HG03439 (cell line): ENCODE data around the gene RPL10.
A peak's percentile ranks its signal among the peaks of the same experiment; 100 is the strongest.

Source experiments
- ATAC-seq: cut with Tn5 transposase; IDR thresholded peaks from one replicate; pipeline ENCODE4 v1.9.1; 2021; ENCODE audit warnings: mild to moderate bottlenecking, moderate library complexity; ENCODE audit not compliant: unreplicated experiment

RPL10 gene

DNA sequence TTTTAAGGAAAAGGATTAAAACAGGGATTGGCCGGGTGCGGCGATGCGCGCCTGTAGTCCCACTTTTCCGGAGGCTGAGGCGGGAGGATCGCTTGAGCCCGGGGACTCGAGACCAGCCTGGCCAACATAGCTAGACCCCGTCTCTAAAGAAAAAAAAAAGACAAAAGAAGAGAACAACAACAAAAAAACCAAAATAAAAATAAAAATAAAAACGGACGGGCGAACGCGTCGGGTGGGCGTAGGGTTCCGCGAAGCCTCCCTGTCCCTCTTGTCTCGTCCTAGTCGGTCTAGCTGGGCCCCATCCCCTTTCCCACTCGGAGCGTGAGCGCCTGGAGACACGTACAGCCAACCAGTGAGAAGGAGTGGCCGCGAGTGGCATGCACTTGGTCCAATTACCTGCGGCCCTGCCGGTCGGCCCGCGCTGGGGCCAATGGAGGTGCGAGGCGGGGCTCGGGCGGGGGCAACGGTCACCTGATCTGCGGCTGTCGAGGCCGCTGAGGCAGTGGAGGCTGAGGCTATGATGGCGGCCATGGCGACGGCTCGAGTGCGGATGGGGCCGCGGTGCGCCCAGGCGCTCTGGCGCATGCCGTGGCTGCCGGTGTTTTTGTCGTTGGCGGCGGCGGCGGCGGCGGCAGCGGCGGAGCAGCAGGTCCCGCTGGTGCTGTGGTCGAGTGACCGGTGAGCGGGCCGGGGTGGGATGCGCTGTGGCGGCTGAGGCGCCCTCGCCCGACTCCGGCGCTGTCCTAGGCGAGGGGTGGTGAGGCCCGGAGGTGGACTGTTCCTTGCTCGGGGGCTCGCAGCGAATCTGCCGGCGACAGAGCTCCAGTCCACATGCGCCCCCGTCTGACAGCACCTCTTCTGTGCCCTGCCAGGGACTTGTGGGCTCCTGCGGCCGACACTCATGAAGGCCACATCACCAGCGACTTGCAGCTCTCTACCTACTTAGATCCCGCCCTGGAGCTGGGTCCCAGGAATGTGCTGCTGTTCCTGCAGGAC is 30.3 kb downstream of the RPL10 start, which contains the start of gene ATP6AP1:
Gene ATP6AP1 (plus strand): TSS at position 502 of the 996 bp plus-strand sequence. CDS start 16 bp downstream, at position 518.
- ATAC-seq: peak; percentile 93

- ATAC-seq: no peak
Measured at GRCh38 chrX:154429711-154430110, 31.5 kb downstream of the RPL10 start.

DNA sequence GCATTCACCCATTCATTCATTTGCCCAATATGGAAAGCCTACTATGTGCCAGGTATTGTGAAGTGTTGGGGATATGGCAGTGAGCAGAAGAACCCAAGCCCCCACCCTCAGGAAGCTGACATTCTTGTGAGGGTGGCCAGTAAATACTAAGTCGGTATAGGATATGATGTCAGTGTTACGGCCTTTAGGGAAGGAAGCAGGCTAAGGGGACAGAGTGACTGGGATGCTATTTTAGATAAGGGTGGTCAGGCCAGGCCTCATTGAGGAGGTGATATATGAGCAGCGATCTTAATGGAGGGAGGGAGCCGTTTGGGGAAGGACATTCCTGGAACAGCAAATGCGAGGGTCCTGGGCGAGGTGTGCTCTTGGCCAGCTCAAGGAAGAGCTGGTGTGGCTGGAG is 32.3 kb downstream of the RPL10 start:
- ATAC-seq: no peak

GRCh38 chrX:154430916-154431315 is 32.7 kb downstream of the RPL10 start:
- ATAC-seq: no peak

GRCh38 chrX:154431341-154431740 is 33.2 kb downstream of the RPL10 start:
- ATAC-seq: no peak

DNA sequence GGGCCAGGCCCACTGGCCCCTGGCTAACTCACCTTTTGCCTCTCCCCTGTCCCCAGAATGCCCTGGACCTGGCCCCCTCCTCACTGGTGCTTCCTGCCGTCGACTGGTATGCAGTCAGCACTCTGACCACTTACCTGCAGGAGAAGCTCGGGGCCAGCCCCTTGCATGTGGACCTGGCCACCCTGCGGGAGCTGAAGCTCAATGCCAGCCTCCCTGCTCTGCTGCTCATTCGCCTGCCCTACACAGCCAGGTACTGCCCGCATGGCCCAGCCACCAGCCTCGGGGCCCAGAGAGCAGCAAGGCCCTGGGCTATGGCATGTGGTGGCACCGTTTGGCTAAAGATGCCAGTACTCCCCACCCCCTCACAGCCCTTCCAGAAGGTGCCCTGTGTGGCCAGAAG is 34.0 kb downstream of the RPL10 start:
- no peak for ATAC-seq

- ATAC-seq: no peak
Measured at GRCh38 chrX:154433605-154434004, 35.4 kb downstream of the RPL10 start.

- no peak for ATAC-seq
Measured at GRCh38 chrX:154434394-154435168, 36.4 kb downstream of the RPL10 start.

DNA sequence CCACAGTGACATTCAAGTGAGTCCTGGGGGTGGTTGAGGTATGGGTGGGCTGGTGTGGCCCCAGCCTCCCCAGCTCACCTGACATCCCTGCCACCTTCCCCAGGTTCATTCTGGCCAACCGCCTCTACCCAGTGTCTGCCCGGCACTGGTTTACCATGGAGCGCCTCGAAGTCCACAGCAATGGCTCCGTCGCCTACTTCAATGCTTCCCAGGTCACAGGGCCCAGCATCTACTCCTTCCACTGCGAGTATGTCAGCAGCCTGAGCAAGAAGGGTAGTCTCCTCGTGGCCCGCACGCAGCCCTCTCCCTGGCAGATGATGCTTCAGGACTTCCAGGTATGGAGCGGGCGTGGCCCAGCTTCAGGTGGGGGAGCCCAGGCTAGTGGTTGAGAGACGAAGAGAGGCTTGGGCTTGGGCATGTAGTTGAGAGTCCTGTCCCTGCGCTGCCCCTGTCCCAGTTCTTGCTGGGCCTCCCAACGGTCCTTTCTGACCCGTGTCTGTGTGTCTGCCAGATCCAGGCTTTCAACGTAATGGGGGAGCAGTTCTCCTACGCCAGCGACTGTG is 37.1 kb downstream of the RPL10 start:
- ATAC-seq: no peak

DNA sequence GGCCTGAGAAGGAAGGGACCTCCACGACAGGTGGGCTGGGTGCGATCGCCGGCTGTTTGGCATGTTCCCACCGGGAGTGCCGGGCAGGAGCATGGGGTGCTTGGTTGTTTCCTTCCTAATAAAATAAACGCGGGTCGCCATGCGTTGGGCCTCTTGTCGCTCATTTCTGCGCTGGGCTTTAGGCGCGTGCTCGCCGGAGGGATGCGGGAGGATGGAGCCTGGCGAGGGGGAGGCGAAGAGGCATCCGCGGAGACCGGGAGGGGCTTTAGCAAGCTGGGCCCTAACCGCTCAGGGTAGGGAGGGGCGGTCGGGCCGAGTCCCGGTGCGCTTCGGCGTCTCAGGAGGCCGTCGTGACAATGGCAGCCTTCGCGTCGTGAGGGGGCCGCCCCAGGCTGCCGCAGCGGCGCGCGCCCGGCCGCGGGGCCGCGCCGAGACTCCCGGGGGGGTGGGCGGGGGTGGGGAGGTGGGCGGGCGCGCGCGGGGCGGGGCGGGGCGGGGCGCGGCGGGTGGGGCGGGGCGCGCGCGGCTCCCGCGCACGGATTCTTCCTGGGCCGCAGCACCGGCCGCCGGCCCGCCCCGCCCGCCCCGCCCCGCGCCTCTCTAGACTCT is 38.3 kb downstream of the RPL10 start:
- no peak for ATAC-seq

GRCh38 chrX:154436983-154437752 is 39.0 kb downstream of the RPL10 start, which contains the start of gene GDI1:
TSS of gene GDI1 (plus strand) at chrX:154437154. CDS start at chrX:154437255, 101 bp downstream.
- ATAC-seq: no peak

GRCh38 chrX:154437971-154438893 is 40.1 kb downstream of the RPL10 start:
- no peak for ATAC-seq

DNA sequence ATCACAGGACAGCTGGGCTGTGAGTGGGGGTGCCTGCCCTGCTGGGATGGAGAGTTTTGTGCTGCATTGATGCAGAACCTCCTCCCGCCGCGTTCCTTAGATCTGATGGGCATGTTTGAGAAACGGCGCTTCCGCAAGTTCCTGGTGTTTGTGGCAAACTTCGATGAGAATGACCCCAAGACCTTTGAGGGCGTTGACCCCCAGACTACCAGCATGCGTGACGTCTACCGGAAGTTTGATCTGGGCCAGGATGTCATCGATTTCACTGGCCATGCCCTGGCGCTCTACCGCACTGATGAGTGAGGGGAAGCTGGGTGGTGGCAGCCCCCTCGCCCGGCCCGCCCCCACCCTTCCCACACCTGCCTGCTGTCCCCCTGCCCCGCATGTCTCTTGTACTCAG is 41.7 kb downstream of the RPL10 start:
- no peak for ATAC-seq

DNA sequence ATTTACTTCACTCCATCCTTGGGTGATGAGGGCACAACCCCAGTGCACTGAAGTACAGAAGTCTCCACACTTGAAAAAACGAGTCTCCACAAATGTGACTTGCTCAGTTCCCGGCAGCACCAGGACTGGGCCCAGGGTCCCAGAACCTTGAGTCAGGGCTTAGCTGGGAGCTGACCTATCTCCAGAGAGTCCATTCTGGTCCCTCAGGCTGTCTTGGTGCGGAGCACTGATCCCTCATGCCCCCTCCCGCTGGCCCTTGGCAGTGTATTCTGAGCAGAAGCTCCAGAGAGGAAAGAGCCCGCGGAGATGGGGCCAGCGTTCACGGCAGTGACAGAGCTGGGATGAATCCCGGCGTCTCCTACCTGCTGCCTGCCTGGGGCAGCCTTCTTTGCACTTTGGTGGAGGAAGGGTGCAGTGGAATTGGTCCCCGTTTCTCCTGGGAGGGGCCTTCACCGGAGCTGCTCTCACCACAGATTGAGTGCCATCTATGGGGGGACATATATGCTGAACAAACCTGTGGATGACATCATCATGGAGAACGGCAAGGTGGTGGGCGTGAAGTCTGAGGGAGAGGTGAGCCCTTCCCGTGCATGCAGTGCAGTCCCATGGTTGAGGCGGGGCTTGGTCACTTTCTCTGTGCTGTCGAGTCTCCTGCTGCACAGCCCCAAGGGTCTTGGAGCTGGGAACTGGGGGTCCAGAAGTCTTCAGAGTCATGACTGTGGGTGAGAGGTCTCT is 42.6 kb downstream of the RPL10 start:
- ATAC-seq: no peak

DNA sequence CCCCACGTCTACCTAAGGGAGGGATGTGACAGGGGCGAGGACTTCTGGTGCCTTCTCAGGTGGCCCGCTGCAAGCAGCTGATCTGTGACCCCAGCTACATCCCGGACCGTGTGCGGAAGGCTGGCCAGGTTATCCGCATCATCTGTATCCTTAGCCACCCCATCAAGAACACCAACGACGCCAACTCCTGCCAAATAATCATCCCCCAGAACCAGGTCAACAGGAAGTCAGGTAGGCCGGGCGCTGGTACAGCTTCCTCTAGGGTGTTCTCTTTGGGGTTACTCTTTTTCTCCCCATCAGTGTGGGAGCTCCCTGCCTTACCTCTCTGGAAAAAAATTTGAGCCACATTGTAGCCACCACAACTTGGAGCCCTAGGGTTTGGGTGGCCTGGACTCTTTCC is 43.4 kb downstream of the RPL10 start:
- ATAC-seq: no peak

GRCh38 chrX:154441984-154442707 is 44.0 kb downstream of the RPL10 start:
- no peak for ATAC-seq

DNA sequence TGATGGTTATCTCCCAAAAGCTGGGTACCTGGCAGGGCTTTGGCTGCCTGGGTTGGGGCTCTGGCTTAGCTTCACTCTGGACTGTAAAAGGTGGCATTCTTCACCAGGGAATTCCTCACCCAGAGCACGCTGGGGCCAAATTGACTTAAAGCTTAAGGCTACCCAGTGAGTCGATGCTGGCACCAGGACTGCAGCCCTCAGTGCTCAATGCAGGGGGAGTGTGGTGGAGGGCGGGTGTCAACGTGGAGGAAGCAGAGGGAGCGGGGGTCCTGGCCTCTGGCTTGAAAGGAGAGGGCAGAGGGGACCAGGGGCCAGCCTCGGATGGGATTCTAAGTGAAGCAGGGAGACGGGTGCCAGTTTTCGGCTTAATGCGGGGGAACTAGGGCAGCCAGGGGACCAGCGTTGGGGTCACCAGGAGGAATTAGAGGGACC is 45.3 kb downstream of the RPL10 start:
- peak; percentile 6 for ATAC-seq
